Osteoblast (primary cell): ENCODE data around the gene CRYM. TPM values are rescaled to one million over a fixed set of nuclear protein-coding genes. Genes with fewer than 3 reads are reported as not detected.
"Not testable (repeated sequence)": the region's sequence is repeated elsewhere in the genome, so short reads cannot be mapped to it uniquely, and the experiment has no call there.

Experiments
- DNase-seq: peaks from one replicate; pipeline ENCODE4 v3.0.0; 2011; ENCODE audit warnings: low spot score, mixed read lengths; ENCODE audit not compliant: insufficient read length; ENCODE audit errors: missing footprints
- H2AFZ ChIP-seq: 2 replicates; pipeline ENCODE4 v1.6.0; 2011; ENCODE audit warnings: mild to moderate bottlenecking, low read length
- H3K27ac ChIP-seq: 2 replicates; pipeline ENCODE4 v1.5.1; 2011; ENCODE audit warnings: mild to moderate bottlenecking, low read depth, low read length, moderate library complexity
- H3K27me3 ChIP-seq: 2 replicates; pipeline ENCODE4 v1.6.0; 2012; ENCODE audit warnings: mild to moderate bottlenecking, control low read depth, inconsistent platforms, low read length, moderate library complexity; ENCODE audit not compliant: insufficient read depth
- H3K36me3 ChIP-seq: 2 replicates; pipeline ENCODE4 v1.5.1; 2011; ENCODE audit warnings: mild to moderate bottlenecking, low read length, control low read depth, moderate library complexity; ENCODE audit not compliant: insufficient read depth
- H3K4me1 ChIP-seq: 2 replicates; pipeline ENCODE4 v1.5.1; 2011; ENCODE audit warnings: mild to moderate bottlenecking, low read length, control low read depth, moderate library complexity; ENCODE audit not compliant: insufficient read depth
- H3K4me2 ChIP-seq: 2 replicates; pipeline ENCODE4 v1.6.0; 2011; ENCODE audit warnings: mild to moderate bottlenecking, low read length; ENCODE audit not compliant: insufficient read depth
- H3K4me3 ChIP-seq: fragments of 200-600 bp; sonication (generic); 3 replicates; pipeline ENCODE4 v1.5.1; 2012; ENCODE audit warnings: mild to moderate bottlenecking, low read length, inconsistent platforms; ENCODE audit not compliant: insufficient read depth
- H3K79me2 ChIP-seq: 2 replicates; pipeline ENCODE4 v1.6.0; 2012; ENCODE audit warnings: mild to moderate bottlenecking, low read length, control low read depth, inconsistent platforms; ENCODE audit not compliant: insufficient read depth
- H3K9me3 ChIP-seq: 2 replicates; pipeline ENCODE4 v1.5.1; 2011; ENCODE audit warnings: low read depth, low read length, control low read depth
- H4K20me1 ChIP-seq: 2 replicates; pipeline ENCODE4 v1.6.0; 2012; ENCODE audit warnings: mild to moderate bottlenecking, low read length, control low read depth; ENCODE audit not compliant: insufficient read depth
- CTCF ChIP-seq: IDR thresholded peaks from 2 replicates; pipeline ENCODE4 v1.5.1; 2011; ENCODE audit warnings: mild to moderate bottlenecking, low read depth, low read length, moderate library complexity; ENCODE audit errors: extremely low read depth
- total RNA-seq: library from RNA; depleted of rRNA; stranded (reverse); fragments of >200 nt; gene quantifications from 2 replicates; pipeline ENCODE4 v1.2.3, GENCODE V29; 2012

Gene CRYM
- total RNA-seq, 1 donor, result 5.1 TPM

- no peak for DNase-seq
- Histone ChIP-seq H3K4me2 (no peak overlapping the region), H4K20me1 (no peaks in the 10 kb centered on the region), H3K79me2 (no peaks in the 10 kb centered on the region), H3K36me3 (peaks cover 4% of the 10 kb centered on the region), H3K4me3 (no peak overlapping the region), H3K9me3 (no peaks in the 10 kb centered on the region), H3K4me1 (no peaks in the 10 kb centered on the region), H2AFZ (no peak overlapping the region), H3K27me3 (no peaks in the 10 kb centered on the region), H3K27ac (no peak overlapping the region)
- TF ChIP-seq CTCF, result no peak
Measured at GRCh38 chr16:21321736-21322135, 43.6 kb upstream of the CRYM start.

- H3K4me1 ChIP-seq, result no peaks in the 10 kb centered on the region
- no peak overlapping the region for H3K27ac ChIP-seq
- no peaks in the 10 kb centered on the region for H3K9me3 ChIP-seq
- no peaks in the 10 kb centered on the region for H3K27me3 ChIP-seq
- H3K79me2 ChIP-seq, result no peaks in the 10 kb centered on the region
- no peak overlapping the region for H2AFZ ChIP-seq
- no peak for DNase-seq
- no peak overlapping the region for H3K4me3 ChIP-seq
- H3K36me3 ChIP-seq, result peaks cover 4% of the 10 kb centered on the region
- no peaks in the 10 kb centered on the region for H4K20me1 ChIP-seq
- no peak for TF ChIP-seq CTCF
- no peak overlapping the region for H3K4me2 ChIP-seq
Measured at GRCh38 chr16:21314339-21314738, 36.2 kb upstream of the CRYM start.

GRCh38 chr16:21312863-21313372 is 34.8 kb upstream of the CRYM start:
- H2AFZ ChIP-seq, result not testable (repeated sequence)

GRCh38 chr16:21312046-21312445 is 34.0 kb upstream of the CRYM start:
- not testable (repeated sequence) for H3K36me3 ChIP-seq, DNase-seq, H3K27ac ChIP-seq, H3K79me2 ChIP-seq, H4K20me1 ChIP-seq, H3K4me1 ChIP-seq, H3K27me3 ChIP-seq, H3K4me2 ChIP-seq, H3K4me3 ChIP-seq, H2AFZ ChIP-seq, H3K9me3 ChIP-seq

More at GRCh38 chr16:21312863-21313372, 34.8 kb upstream of the CRYM start:
- not testable (repeated sequence) for H3K4me3 ChIP-seq, H3K4me1 ChIP-seq, DNase-seq, H3K27me3 ChIP-seq, H3K9me3 ChIP-seq, H3K79me2 ChIP-seq, H3K27ac ChIP-seq, H4K20me1 ChIP-seq, H3K4me2 ChIP-seq, H3K36me3 ChIP-seq

GRCh38 chr16:21306712-21307111 is 28.6 kb upstream of the CRYM start:
- H3K4me1 ChIP-seq, result peaks cover 12% of the 10 kb centered on the region
- not testable (repeated sequence) for H3K4me3 ChIP-seq, H3K4me2 ChIP-seq, DNase-seq, H4K20me1 ChIP-seq, H2AFZ ChIP-seq, H3K27ac ChIP-seq, H3K36me3 ChIP-seq, H3K9me3 ChIP-seq, H3K27me3 ChIP-seq
- H3K79me2 ChIP-seq, result peaks cover 19% of the 10 kb centered on the region
